Uterus (tissue), 2 donors: Measurements from ENCODE around the gene PDZK1IP1.

ENCODE experiments used
- CTCF ChIP-seq, 4 experiments: fragments of 200-600 bp in 2 of 4; fragments of 450-650 bp in 2 of 4; sonication (generic) in 2 of 4; IDR thresholded peaks; one replicate each; pipeline ENCODE4 v1.5.1; 2016 to 2019; ENCODE audit warnings: antibody characterized with exemption in 4 of 4, mild to moderate bottlenecking in 2 of 4, moderate library complexity in 1 of 4
- POLR2A ChIP-seq, 2 donors: fragments of 450-650 bp; IDR thresholded peaks; one replicate each; pipeline ENCODE4 v1.6.1; 2016; ENCODE audit warnings: antibody characterized with exemption in 2 of 2, mild to moderate bottlenecking in 1 of 2, moderate library complexity in 1 of 2

- no peak for TF ChIP-seq POLR2A (IDR thresholded peaks at IDR 0.05)
- no peak for TF ChIP-seq CTCF (IDR thresholded peaks at IDR 0.05)
Observed at GRCh38 chr1:47194311-47194710, 4.5 kb upstream of the PDZK1IP1 start.
